AG10803 (cell line): ENCODE results near the gene MLF2.

Experiments
- DNase-seq: peaks from one replicate; pipeline ENCODE4 v3.0.0; 2010; ENCODE audit warnings: low read depth
- H3K4me3 ChIP-seq: 2 replicates; pipeline ENCODE4 v1.5.1; 2011; ENCODE audit warnings: mild to moderate bottlenecking, low read length, control low read depth
- CTCF ChIP-seq: conservative IDR thresholded peaks from 2 replicates; pipeline ENCODE4 v1.5.1; 2011; ENCODE audit warnings: mild to moderate bottlenecking, low read length, control low read depth, inconsistent platforms

The MLF2 gene, protein sequence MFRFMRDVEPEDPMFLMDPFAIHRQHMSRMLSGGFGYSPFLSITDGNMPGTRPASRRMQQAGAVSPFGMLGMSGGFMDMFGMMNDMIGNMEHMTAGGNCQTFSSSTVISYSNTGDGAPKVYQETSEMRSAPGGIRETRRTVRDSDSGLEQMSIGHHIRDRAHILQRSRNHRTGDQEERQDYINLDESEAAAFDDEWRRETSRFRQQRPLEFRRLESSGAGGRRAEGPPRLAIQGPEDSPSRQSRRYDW

GRCh38 chr12:6752921-6753771 lies at the start of gene MLF2:
Gene MLF2 (minus strand): TSS chr12:6753141. CDS start chr12:6752334, 807 bp downstream.
- DNase-seq = peak; percentile 99
- peak within 1 kb of the TSS; percentile 87 for H3K4me3 ChIP-seq
- no peak; the same call in 1 of the 2 replicates for TF ChIP-seq CTCF

DNA sequence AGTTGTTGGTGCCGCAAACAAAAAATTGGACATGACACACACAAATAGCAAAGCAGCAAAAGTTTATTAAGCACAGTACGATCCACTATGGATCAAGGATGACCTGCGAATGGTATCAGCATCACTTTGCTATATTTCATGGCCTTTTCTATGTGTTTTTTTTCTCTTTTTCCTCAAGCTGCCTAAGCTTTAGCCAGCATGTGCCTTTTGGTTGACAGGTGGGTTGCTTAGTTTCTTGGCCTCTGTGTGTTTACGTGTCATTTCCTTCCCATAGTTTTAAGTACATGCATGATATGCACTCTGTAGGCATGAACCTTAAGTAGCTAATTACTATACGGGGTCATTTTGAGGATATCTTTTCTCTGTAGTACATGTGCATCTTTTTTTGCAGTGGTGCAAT lies 46.2 kb upstream of the MLF2 start:
- TF ChIP-seq CTCF = no peak
- no peak for DNase-seq
- H3K4me3 ChIP-seq = no peak overlapping the region

- DNase-seq = no peak
- no peak overlapping the region for H3K4me3 ChIP-seq
- no peak for TF ChIP-seq CTCF
These were observed 43.6 kb upstream of the MLF2 start for GRCh38 chr12:6796576-6796975.

- no peak for TF ChIP-seq CTCF
- DNase-seq = no peak
- no peak overlapping the region for H3K4me3 ChIP-seq
These were observed 42.1 kb upstream of the MLF2 start for GRCh38 chr12:6795088-6795487.

DNA sequence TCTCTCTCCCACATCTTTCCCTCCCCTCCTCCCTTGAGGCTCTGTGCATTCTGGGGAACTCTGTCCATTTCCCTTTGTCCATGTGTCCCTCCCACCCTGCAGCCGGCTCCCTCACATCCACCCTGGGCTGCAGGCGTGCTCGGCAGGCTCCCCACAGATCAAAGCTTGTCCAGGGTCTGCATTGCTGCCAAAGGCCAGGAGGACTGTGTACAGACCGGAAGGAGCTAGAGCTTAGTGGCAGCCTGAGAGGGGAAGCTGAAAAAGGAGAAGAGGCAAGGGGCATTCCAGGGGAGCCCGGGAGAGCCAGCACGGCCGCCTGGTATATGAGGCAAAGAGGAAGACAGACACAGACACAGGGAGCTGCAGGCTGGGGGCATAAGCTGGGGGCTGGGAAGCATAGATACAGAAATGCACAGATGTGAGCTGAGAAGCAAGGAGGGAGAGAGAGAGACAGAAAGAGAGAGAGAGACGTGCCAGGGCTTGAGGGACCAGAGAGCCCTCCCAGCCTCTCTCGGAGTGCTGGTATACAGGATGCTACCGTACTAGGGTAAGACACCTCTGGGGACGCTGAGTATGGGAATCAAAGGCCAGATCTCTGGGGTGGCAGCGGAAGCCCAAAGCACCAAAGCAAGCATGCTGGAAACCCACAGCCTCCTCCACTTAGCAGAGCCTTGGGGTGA lies 39.7 kb upstream of the MLF2 start:
- H3K4me3 ChIP-seq = no peak overlapping the region
- DNase-seq = no peak
- no peak for TF ChIP-seq CTCF

DNA sequence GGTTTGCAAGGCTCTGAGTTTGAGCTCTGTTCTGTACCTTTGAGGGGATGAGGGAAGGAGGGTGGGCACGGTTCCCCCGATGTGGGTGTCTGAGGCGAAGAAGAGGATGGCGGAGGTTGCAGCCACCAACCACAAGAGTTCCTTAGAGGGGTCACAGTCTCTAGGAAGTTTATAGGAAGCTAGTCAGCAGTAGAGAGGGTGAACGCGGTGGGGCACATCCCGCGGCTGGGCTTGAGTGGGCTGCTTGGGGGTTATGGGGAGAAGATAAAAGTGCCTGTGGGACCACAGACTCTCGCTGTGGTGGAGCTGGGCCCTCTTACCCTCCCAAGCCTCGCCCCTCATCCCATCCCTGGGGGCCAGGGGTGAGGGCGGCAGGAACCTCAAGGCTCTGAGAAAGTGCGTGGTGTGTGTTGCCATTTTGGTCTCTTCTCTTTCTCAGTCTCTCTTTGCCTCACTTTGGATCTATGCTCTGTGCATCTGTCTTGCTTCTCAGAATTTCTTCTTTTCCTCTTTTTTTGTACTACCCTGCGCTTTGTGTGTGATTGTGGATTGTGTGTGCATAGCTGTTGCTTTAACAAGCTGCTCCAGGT lies 39.1 kb upstream of the MLF2 start:
- no peak for DNase-seq
- no peak overlapping the region for H3K4me3 ChIP-seq
- no peak for TF ChIP-seq CTCF
